CD4-positive, alpha-beta T cell (primary cell): Measurements from ENCODE around the gene EFR3B. TPM values are rescaled to one million over a fixed set of nuclear protein-coding genes. Genes with fewer than 3 reads are reported as not detected.

ENCODE experiments used
- ATAC-seq: fragments of 200-7000 bp; cut with Tn5 transposase; one replicate; pipeline ENCODE4 v1.10.0; 2022; ENCODE audit warnings: mild to moderate bottlenecking; ENCODE audit not compliant: poor library complexity
- CTCF ChIA-PET: fragments of 350-600 bp; sonication (Branson Sonifier 250); formaldehyde crosslinking; loops from one replicate; lab custom pipeline; 2021; ENCODE audit warnings: antibody characterized with exemption, inconsistent platforms; lab: Charles Lee
- POLR2A ChIA-PET: fragments of 350-600 bp; sonication (Branson Sonifier 250); formaldehyde crosslinking; loops from one replicate; lab custom pipeline; 2021; ENCODE audit warnings: antibody characterized with exemption, inconsistent platforms; lab: Charles Lee
- DNase-seq, 14 experiments: peaks; one replicate each; pipeline ENCODE4 v3.0.0-alpha.2; 2013 to 2020; ENCODE audit warnings: mixed read lengths in 2 of 14
- H3K27ac ChIP-seq, 2 donors: one replicate each; pipeline versions ENCODE4 v1.5.1 to v1.7.0; 2013; ENCODE audit warnings: low read length in 2 of 2, low read depth in 1 of 2, mild to moderate bottlenecking in 1 of 2
- H3K27me3 ChIP-seq, 2 experiments: 1 replicate in 1 of 2; 2 replicates in 1 of 2; pipeline versions ENCODE4 v1.6.1 to v1.7.0; 2013; ENCODE audit warnings: low read length in 2 of 2, control low read depth in 1 of 2, mild to moderate bottlenecking in 1 of 2, moderate library complexity in 1 of 2; ENCODE audit not compliant: insufficient read depth in 2 of 2, control insufficient read depth in 1 of 2
- H3K36me3 ChIP-seq: one replicate; pipeline ENCODE4 v1.6.1; 2013; ENCODE audit warnings: low read length, control low read depth; ENCODE audit not compliant: insufficient read depth
- H3K4me1 ChIP-seq: one replicate; pipeline ENCODE4 v1.6.1; 2013; ENCODE audit warnings: low read length, control low read depth; ENCODE audit not compliant: insufficient read depth
- H3K4me3 ChIP-seq: one replicate; pipeline ENCODE4 v1.5.1; 2013; ENCODE audit warnings: mild to moderate bottlenecking, low read length, moderate library complexity
- H3K9me3 ChIP-seq, 2 experiments: 1 replicate in 1 of 2; 2 replicates in 1 of 2; pipeline versions ENCODE4 v1.6.1 to v1.7.0; 2013; ENCODE audit warnings: low read length in 2 of 2, mild to moderate bottlenecking in 2 of 2, control low read depth in 1 of 2, moderate library complexity in 1 of 2; ENCODE audit not compliant: control insufficient read depth in 1 of 2, insufficient read depth in 1 of 2
- H3K27ac Mint-ChIP-seq: one replicate; pipeline ENCODE4 v1.8.0; 2020; ENCODE audit warnings: mixed read lengths
- H3K27me3 Mint-ChIP-seq: one replicate; pipeline ENCODE4 v1.8.0; 2021; ENCODE audit warnings: mixed read lengths
- H3K36me3 Mint-ChIP-seq: one replicate; pipeline ENCODE4 v1.8.0; 2021; ENCODE audit warnings: low read depth, mixed read lengths
- H3K4me1 Mint-ChIP-seq: one replicate; pipeline ENCODE4 v1.8.0; 2021; ENCODE audit warnings: low read depth, mixed read lengths
- H3K4me3 Mint-ChIP-seq: one replicate; pipeline ENCODE4 v1.8.0; 2020; ENCODE audit warnings: mild to moderate bottlenecking, mixed read lengths
- H3K9me3 Mint-ChIP-seq: one replicate; pipeline ENCODE4 v1.8.0; 2020; ENCODE audit warnings: mixed read lengths
- intact Hi-C, 2 experiments: fragments of 100-400 bp; cut with DNase I in 1 of 2; cut with micrococcal nuclease in 1 of 2; formaldehyde crosslinking; loops; one replicate each; pipeline versions ENCODE4 v1.15.1 to v1.9.0; 2023 to 2025; cut with DNase I, micrococcal nuclease
- total RNA-seq, 174 experiments: library from RNA in 2 of 174; stranded (reverse) in 2 of 174; gene quantifications; one replicate each; pipeline ENCODE4 v1.2.3 and lab custom pipeline; 2021 to 2026
- TF ChIP-seq, protein P1 (sequence below): fragments of 200-600 bp; IDR thresholded peaks from one replicate; pipeline ENCODE4 v1.8.0; 2022; ENCODE audit warnings: antibody characterized with exemption, mild to moderate bottlenecking

Gene EFR3B
- total RNA-seq, 2 experiments from 2014 or later = 0.11 TPM; not detected in 1

- CTCF ChIA-PET = no interaction called here
- Mint-ChIP-seq H3K27me3 (peaks cover 14% of the 10 kb centered on the region), H3K9me3 (no peaks in the 10 kb centered on the region), H3K4me1 (no peaks in the 10 kb centered on the region), H3K27ac (no peak overlapping the region), H3K4me3 (no peak overlapping the region), H3K36me3 (no peaks in the 10 kb centered on the region)
- no peaks in the 10 kb centered on the region for H3K4me1 ChIP-seq
- no peak overlapping the region for H3K27ac ChIP-seq
- TF ChIP-seq, protein P1, sequence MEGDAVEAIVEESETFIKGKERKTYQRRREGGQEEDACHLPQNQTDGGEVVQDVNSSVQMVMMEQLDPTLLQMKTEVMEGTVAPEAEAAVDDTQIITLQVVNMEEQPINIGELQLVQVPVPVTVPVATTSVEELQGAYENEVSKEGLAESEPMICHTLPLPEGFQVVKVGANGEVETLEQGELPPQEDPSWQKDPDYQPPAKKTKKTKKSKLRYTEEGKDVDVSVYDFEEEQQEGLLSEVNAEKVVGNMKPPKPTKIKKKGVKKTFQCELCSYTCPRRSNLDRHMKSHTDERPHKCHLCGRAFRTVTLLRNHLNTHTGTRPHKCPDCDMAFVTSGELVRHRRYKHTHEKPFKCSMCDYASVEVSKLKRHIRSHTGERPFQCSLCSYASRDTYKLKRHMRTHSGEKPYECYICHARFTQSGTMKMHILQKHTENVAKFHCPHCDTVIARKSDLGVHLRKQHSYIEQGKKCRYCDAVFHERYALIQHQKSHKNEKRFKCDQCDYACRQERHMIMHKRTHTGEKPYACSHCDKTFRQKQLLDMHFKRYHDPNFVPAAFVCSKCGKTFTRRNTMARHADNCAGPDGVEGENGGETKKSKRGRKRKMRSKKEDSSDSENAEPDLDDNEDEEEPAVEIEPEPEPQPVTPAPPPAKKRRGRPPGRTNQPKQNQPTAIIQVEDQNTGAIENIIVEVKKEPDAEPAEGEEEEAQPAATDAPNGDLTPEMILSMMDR = no peak
- intact Hi-C loops = no loop called here
- POLR2A ChIA-PET = no interaction called here
- H3K9me3 ChIP-seq = peaks cover 0 to 3% of the 10 kb centered on the region in 2 experiments
- no peaks in the 10 kb centered on the region for H3K27me3 ChIP-seq
- ATAC-seq = no peak
- no peaks in the 10 kb centered on the region for H3K36me3 ChIP-seq
- H3K4me3 ChIP-seq = no peak overlapping the region
- DNase-seq = no peak
Observed at GRCh38 chr2:25122367-25122766, 80.5 kb downstream of the EFR3B start.

- Mint-ChIP-seq H3K4me1 (no peaks in the 10 kb centered on the region), H3K27ac (no peak overlapping the region), H3K4me3 (no peak overlapping the region), H3K36me3 (no peaks in the 10 kb centered on the region), H3K27me3 (peaks cover 10% of the 10 kb centered on the region), H3K9me3 (no peaks in the 10 kb centered on the region)
- no peaks in the 10 kb centered on the region for H3K36me3 ChIP-seq
- ATAC-seq (no peak), DNase-seq (no peak)
- H3K4me3 ChIP-seq = no peak overlapping the region
- H3K4me1 ChIP-seq = no peaks in the 10 kb centered on the region
- TF ChIP-seq, protein P1 = no peak
- H3K27me3 ChIP-seq = no peaks in the 10 kb centered on the region
- peaks cover 0 to 3% of the 10 kb centered on the region in 2 experiments for H3K9me3 ChIP-seq
- CTCF ChIA-PET = no interaction called here
- intact Hi-C loops = no loop called here
- no peak overlapping the region for H3K27ac ChIP-seq
- POLR2A ChIA-PET = no interaction called here
Observed at GRCh38 chr2:25123682-25124081, 81.8 kb downstream of the EFR3B start.

GRCh38 chr2:25125189-25125588, 83.3 kb downstream of the EFR3B start:
- Histone ChIP-seq H3K4me1 (peaks cover 4% of the 10 kb centered on the region), H3K27ac (no peak overlapping the region), H3K27me3 (peaks cover 0 to 5% of the 10 kb centered on the region in 2 experiments), H3K4me3 (no peak overlapping the region), H3K9me3 (peaks cover 0 to 3% of the 10 kb centered on the region in 2 experiments), H3K36me3 (no peaks in the 10 kb centered on the region)
- TF ChIP-seq, protein P1 = no peak
- Mint-ChIP-seq H3K36me3 (no peaks in the 10 kb centered on the region), H3K4me1 (peaks cover 9% of the 10 kb centered on the region), H3K9me3 (no peaks in the 10 kb centered on the region), H3K27me3 (peaks cover 8% of the 10 kb centered on the region), H3K4me3 (no peak overlapping the region), H3K27ac (no peak overlapping the region)
- POLR2A ChIA-PET = no interaction called here
- intact Hi-C loops = no loop called here
- DNase-seq = no peak
- ATAC-seq = no peak
- CTCF ChIA-PET = no interaction called here
